Activated T-cell treated with anti-CD3 and anti-CD28 coated beads for 4 hours (primary cell): ENCODE data around the gene GPX4.

Source experiments
- DNase-seq: peaks from one replicate; pipeline ENCODE4 v3.0.0-alpha.2; 2020

Gene GPX4

DNA sequence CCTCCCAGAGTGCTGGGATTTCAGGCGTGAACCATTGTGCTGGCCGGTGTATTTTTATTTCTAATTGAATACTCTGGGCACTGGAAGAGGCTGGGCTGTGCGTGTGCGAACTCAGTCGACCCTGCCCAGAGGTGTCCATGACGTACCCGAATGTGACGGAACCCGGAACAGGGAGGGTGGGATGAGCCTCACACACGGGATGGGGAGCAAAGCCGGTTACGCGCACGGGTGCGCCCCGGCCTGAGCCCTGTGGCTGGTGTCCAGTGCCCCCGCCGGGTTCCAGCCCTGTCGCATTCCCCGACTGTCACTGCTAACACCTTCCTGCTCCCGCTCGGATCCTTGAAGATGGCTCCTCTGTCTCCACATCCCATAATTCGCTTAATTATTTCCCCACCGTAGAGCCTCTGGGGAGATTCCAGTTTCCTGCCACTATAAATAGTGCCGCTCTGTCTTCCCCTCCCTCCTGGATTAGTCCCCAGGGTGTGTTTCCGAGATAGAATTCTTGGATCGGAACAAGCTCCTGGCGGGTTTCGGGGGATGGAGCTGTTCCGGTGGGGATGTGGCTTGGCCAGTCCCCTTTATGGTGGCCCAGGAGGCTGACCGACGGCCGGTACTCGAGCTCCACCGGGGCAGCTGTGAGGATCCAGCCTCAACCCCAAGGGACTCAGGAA lies 48.3 kb downstream of the GPX4 start:
- no peak for DNase-seq

DNA sequence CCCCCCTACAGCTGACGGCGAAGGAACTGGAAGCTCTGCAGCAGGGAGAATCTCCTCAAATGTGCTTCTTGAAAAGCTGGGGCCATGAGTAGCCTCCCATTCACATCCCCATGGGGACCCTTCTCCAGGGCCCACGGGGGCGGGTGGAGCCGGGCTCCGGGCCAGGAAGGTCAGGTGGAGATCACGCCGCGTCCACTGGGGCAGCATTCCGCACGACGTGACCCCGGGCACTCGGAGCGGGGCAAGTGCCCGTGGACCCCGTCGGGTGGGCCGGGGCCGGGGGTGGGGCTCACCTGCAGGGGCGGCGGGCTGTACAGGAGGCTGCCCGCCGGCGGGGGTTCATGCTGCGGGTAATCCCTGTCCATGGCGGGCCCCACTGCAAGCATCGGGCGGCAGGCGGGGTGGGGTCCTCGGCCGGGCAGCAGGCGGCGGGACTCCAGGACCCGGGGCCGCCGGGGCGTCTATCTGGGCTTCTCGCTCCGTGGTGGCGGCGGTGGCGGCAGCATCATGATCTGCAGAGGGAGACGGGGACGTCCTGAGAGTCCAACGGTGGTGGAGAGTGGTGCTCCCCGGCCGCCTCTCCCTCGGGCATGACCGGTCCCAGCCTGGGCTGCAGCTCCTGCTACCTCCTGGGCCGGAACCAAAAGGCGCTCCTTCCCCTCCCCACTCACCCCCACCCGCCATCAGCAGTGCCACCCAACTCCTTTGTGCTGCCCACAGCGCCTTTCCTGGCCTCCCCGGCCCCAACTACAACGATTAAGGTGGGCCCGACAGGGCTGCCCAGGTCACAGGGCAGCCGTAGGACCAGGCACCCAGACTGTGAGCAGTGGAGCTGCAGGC lies 50.3 kb downstream of the GPX4 start:
- DNase-seq: no peak

- no peak for DNase-seq
Measured at GRCh38 chr19:1154731-1155351, 51.0 kb downstream of the GPX4 start.

GRCh38 chr19:1155352-1156304 lies 51.8 kb downstream of the GPX4 start:
- DNase-seq: no peak
